Measurements from ENCODE around the gene TANC1.

TANC1 gene

GRCh38 chr2:159172403-159172802, 204.0 kb downstream of the TANC1 start:
- no peak for TF ChIP-seq CTCF (IDR thresholded peaks at IDR 0.05; ENCODE audit: insufficient read depth, missing control alignments)
- no peak for DNase-seq (ENCODE audit: insufficient read length, low spot score)
- no peak for FAIRE-seq

- no peak for TF ChIP-seq CTCF (IDR thresholded peaks at IDR 0.05; ENCODE audit: insufficient read depth, missing control alignments)
- no peak for DNase-seq (ENCODE audit: insufficient read length, low spot score)
- no peak for FAIRE-seq
These were observed 206.3 kb downstream of the TANC1 start for GRCh38 chr2:159174759-159175158.

GRCh38 chr2:159175182-159175581, 206.7 kb downstream of the TANC1 start:
- DNase-seq (ENCODE audit: insufficient read length, low spot score) (no peak), FAIRE-seq (no peak)
- TF ChIP-seq CTCF (IDR thresholded peaks at IDR 0.05; ENCODE audit: insufficient read depth, missing control alignments), result no peak

GRCh38 chr2:159175927-159176326, 207.5 kb downstream of the TANC1 start:
- no peak for TF ChIP-seq CTCF (IDR thresholded peaks at IDR 0.05; ENCODE audit: insufficient read depth, missing control alignments)
- FAIRE-seq (no peak), DNase-seq (ENCODE audit: insufficient read length, low spot score) (no peak)

GRCh38 chr2:159176555-159176954, 208.1 kb downstream of the TANC1 start:
- TF ChIP-seq CTCF (IDR thresholded peaks at IDR 0.05; ENCODE audit: insufficient read depth, missing control alignments), result no peak
- DNase-seq (ENCODE audit: insufficient read length, low spot score) (no peak), FAIRE-seq (no peak)

- FAIRE-seq (no peak), DNase-seq (ENCODE audit: insufficient read length, low spot score) (no peak)
- no peak for TF ChIP-seq CTCF (IDR thresholded peaks at IDR 0.05; ENCODE audit: insufficient read depth, missing control alignments)
These were observed 208.9 kb downstream of the TANC1 start for GRCh38 chr2:159177357-159177756.

- FAIRE-seq (no peak), DNase-seq (ENCODE audit: insufficient read length, low spot score) (no peak)
- TF ChIP-seq CTCF (IDR thresholded peaks at IDR 0.05; ENCODE audit: insufficient read depth, missing control alignments), result no peak
These were observed 209.5 kb downstream of the TANC1 start for GRCh38 chr2:159177957-159178356.
